SK-N-MC (cell line): ENCODE data around the gene EXOC3L1.

Source experiments
- EZH2 ChIP-seq: fragments of 200-600 bp; sonication (generic); IDR thresholded peaks from one replicate; pipeline ENCODE4 v1.6.1; 2017; ENCODE audit warnings: antibody characterized with exemption
- POLR2AphosphoS5 ChIP-seq: IDR thresholded peaks from 2 replicates; pipeline ENCODE4 v1.6.1; 2012; ENCODE audit warnings: mild to moderate bottlenecking, low read depth, low read length, borderline replicate concordance

DNA sequence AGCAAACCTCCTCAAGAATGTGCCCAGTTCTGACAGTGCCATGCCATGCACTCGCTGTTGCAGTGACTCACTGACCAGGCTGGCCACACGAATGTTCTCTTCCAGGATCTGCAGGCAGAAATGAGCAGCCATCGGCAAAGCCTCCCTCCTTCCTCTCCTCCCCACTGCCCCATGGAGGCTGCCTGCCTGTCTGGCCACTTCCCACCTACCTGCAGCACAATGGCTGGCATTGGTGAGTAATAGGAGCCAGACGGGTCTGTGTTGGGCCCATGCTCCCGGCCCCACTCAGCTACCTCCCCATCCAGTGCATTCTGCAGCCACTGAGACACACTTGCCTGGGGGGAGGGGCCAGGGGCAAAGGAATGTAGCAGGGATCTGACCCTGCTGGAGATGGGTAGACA lies 3.4 kb downstream of the EXOC3L1 start:
- TF ChIP-seq POLR2AphosphoS5 (no peak), EZH2 (no peak)
